Left lung (tissue), 10 donors: Measurements from ENCODE around the gene ADAMTS2. TPM values are rescaled to one million over a fixed set of nuclear protein-coding genes. Genes with fewer than 3 reads are reported as not detected.

Experiments used
- ATAC-seq: fragments of 200-7000 bp; cut with Tn5 transposase; one replicate; pipeline ENCODE4 v1.9.1; 2020; ENCODE audit warnings: moderate library complexity
- DNase-seq, 4 donors: peaks; one replicate each; pipeline ENCODE4 v3.0.0-alpha.2; 2013 to 2020
- H3K27ac ChIP-seq, 2 donors: fragments of 200-600 bp; sonication (generic) in 1 of 2; one replicate each; pipeline versions ENCODE4 v1.5.0 to v1.8.0; 2020 to 2021
- H3K27me3 ChIP-seq, 2 donors: fragments of 200-600 bp; sonication (generic) in 1 of 2; one replicate each; pipeline versions ENCODE4 v1.5.0 to v1.8.0; 2020 to 2021
- H3K36me3 ChIP-seq, 2 donors: fragments of 200-600 bp; sonication (generic) in 1 of 2; one replicate each; pipeline versions ENCODE4 v1.5.0 to v1.8.0; 2020 to 2021
- H3K4me1 ChIP-seq, 2 donors: fragments of 200-600 bp; one replicate each; pipeline ENCODE4 v1.8.0; 2021
- H3K4me3 ChIP-seq, 2 donors: fragments of 200-600 bp; sonication (generic) in 1 of 2; one replicate each; pipeline versions ENCODE4 v1.5.0 to v1.8.0; 2020 to 2021; ENCODE audit warnings: mild to moderate bottlenecking in 1 of 2
- H3K9me3 ChIP-seq, 2 donors: fragments of 200-600 bp; sonication (generic) in 1 of 2; one replicate each; pipeline versions ENCODE4 v1.5.0 to v1.8.0; 2020 to 2021
- CTCF ChIP-seq, 2 donors: fragments of 200-600 bp; sonication (generic) in 1 of 2; IDR thresholded peaks; one replicate each; pipeline versions ENCODE4 v1.5.0 to v1.8.0; 2021; ENCODE audit warnings: antibody characterized with exemption in 2 of 2
- intact Hi-C, 2 donors: fragments of 100-400 bp; cut with DNase I; formaldehyde crosslinking; loops; one replicate each; pipeline versions ENCODE4 v1.11.2 to v1.14.2; 2022
- polyA plus RNA-seq, 6 donors: library from polyadenylated mRNA; unstranded; fragments of 120-200 nt; gene quantifications; one replicate each; pipeline ENCODE4 v1.2.1, GENCODE V29; 2013; ENCODE audit not compliant: insufficient read length in 6 of 6
- total RNA-seq, 2 donors: library from RNA; stranded (reverse); fragmentation: NEBNext Ultra II Directional; extraction: Animal tissue kit (Norgen Biotek cat#: 25700); gene quantifications; one replicate each; pipeline ENCODE4 v1.2.1, GENCODE V29; 2021
- donor health status: DM: no; HTN: yes; CAD: no.
- donor health status: DM: no; HTN: no; CAD: no.

ADAMTS2 gene
- total and polyA plus RNA-seq, 8 donors, result 27.5 to 68.2 (median 36.0) TPM

GRCh38 chr5:179162351-179163235 is 182.7 kb downstream of the ADAMTS2 start:
- DNase-seq (peak in 2 of 4 donors; percentile 14 to 70), ATAC-seq (no peak)
- H3K27ac ChIP-seq, result no peak overlapping the region
- peaks cover 0 to 5% of the 10 kb centered on the region in 2 donors for H3K9me3 ChIP-seq
- no peak overlapping the region for H3K4me3 ChIP-seq
- peaks cover 4 to 10% of the 10 kb centered on the region in 2 donors for H3K4me1 ChIP-seq
- intact Hi-C loops, result loop anchor here in 1 of 2 donors (5.0 to 10.0 kb wide), 2 partner anchors 172 to 330 kb away; no protein-coding TSS in a partner anchor
- TF ChIP-seq CTCF (IDR thresholded peaks at IDR 0.05), result no peak
- H3K36me3 ChIP-seq, result no peaks in the 10 kb centered on the region
- H3K27me3 ChIP-seq, result peaks cover 0 to 17% of the 10 kb centered on the region in 2 donors

GRCh38 chr5:179161901-179162300 is 183.4 kb downstream of the ADAMTS2 start:
- intact Hi-C loops, result loop anchor here in 1 of 2 donors (5.0 to 10.0 kb wide), 2 partner anchors 173 to 330 kb away; no protein-coding TSS in a partner anchor
- H3K4me1 ChIP-seq, result peaks cover 0 to 3% of the 10 kb centered on the region in 2 donors
- TF ChIP-seq CTCF (IDR thresholded peaks at IDR 0.05), result no peak
- ATAC-seq, result no peak
- H3K36me3 ChIP-seq, result no peaks in the 10 kb centered on the region
- DNase-seq, result peak in 1 of 4 donors; percentile 23
- H3K27me3 ChIP-seq, result peaks cover 0 to 10% of the 10 kb centered on the region in 2 donors
- H3K9me3 ChIP-seq, result peaks cover 0 to 5% of the 10 kb centered on the region in 2 donors
- H3K4me3 ChIP-seq, result no peak overlapping the region
- no peak overlapping the region for H3K27ac ChIP-seq

- Histone ChIP-seq H3K36me3 (no peaks in the 10 kb centered on the region), H3K27ac (no peak overlapping the region), H3K4me3 (no peak overlapping the region), H3K27me3 (no peaks in the 10 kb centered on the region), H3K9me3 (peaks cover 0 to 5% of the 10 kb centered on the region in 2 donors), H3K4me1 (no peaks in the 10 kb centered on the region)
- intact Hi-C loops, result loop anchor here in 1 of 2 donors (5.0 to 10.0 kb wide), 2 partner anchors 174 to 332 kb away; no protein-coding TSS in a partner anchor
- no peak for DNase-seq
- ATAC-seq, result no peak
- TF ChIP-seq CTCF (IDR thresholded peaks at IDR 0.05), result no peak
These were observed 184.7 kb downstream of the ADAMTS2 start for GRCh38 chr5:179160584-179160983.

GRCh38 chr5:179158556-179158955 is 186.7 kb downstream of the ADAMTS2 start:
- no peaks in the 10 kb centered on the region for H3K27me3 ChIP-seq
- H3K4me3 ChIP-seq, result no peak overlapping the region
- DNase-seq (peak in 1 of 4 donors; percentile 13), ATAC-seq (no peak)
- no peak overlapping the region for H3K27ac ChIP-seq
- intact Hi-C loops, result no loop called here
- H3K9me3 ChIP-seq, result peaks cover 0 to 5% of the 10 kb centered on the region in 2 donors
- TF ChIP-seq CTCF (IDR thresholded peaks at IDR 0.05), result no peak
- peaks cover 0 to under 1% of the 10 kb centered on the region in 2 donors for H3K36me3 ChIP-seq
- H3K4me1 ChIP-seq, result no peaks in the 10 kb centered on the region
